HL-60/S4 treated with retinoic acid at 250 ng/mL for 4 days and 3 days (cell line): Measurements from ENCODE around the gene CLRN1.

Source experiments
- in situ Hi-C: fragments of 300-500 bp; cut with MboI; formaldehyde crosslinking; loops from 2 replicates; pipeline ENCODE4 v1.7.0; 2022; ENCODE audit warnings: low sequenced_read_pairs

The CLRN1 gene

DNA sequence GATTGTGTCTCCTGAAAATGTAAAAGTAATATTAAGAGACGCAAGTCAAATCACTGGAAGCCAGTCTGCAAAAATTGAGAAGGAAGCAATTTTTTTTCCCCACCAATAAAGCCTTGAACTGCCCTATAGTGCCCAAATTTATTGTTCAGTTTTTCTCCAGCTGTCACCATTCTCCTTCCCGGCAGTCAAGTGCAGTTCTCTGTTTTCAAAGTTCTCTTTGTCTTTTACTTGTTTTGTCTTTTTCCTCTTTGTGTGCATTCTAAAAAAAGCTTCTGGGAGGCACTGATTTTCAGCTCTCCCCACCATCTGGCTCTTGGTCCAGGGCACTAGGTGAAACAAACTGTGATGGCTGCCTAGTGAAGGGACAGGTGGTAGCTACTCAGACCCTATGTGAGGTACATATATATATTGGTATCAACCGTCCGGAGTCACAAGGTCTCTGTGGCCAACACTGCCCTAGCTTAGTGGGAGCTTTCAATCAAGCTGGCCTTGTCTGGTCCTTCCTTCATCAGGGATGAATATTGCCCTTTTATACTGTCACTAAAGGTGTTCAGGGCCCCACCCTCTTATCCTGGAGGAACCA is 6.1 kb upstream of the CLRN1 start:
- in situ Hi-C loops, result no loop called here

DNA sequence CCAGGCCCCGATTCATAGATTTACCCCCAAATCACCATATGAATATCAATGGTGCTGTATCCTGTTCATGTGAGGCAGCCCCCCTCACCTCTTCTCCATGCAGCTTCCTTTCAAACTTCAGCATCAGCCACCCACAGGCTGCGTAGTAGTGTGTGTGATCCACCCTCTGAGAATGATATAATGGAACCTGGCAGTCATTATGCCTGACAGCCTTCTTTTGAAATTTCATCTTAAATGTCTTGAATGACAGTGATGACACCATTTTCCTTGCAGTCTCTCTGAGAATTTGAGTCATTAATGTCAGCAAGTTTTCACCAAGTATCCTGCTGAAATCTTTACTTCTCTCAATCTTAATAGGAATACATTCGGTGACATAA is 3.5 kb upstream of the CLRN1 start:
- in situ Hi-C loops, result no loop called here

DNA sequence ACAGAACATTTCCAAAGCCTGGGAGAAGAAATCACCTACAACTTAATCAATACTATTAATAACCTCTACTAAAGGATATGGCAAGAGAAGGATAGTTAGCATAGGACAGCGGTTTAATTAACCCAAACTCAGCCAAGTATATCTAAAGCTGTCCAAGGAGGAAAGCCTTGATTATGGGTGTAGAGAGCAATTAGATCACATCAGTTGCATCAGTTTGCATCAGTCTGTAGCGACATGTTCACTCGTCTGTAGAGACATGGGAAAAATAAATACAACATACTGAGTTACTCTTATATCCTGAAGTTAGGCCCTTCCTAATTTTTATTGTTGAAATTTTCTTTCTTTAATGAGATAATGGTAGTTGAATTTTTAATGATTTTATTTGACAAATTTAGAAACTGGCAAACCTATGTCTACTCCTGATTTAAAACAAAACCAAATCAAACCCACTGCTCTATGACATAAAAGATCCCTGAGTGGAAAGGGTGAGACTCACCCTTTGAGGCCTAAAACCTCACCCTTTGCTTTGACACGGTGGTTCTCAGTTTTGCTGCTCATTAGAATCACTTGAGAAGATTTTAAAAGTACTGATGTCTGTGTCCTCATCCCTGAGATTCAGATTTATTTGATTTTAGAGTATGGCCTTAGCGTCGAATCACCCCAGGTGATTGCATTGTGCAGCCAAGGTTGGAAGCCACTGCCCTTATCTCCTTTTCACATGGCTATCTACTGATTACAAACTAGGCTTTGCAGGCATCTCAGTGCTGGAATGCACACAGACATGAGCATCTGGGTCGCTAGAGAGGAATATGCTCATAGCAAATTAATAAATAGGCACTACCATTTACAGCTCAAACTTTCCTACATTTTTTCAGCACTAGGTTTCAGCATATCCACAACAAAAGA is 2.8 kb upstream of the CLRN1 start:
- in situ Hi-C loops, result no loop called here

DNA sequence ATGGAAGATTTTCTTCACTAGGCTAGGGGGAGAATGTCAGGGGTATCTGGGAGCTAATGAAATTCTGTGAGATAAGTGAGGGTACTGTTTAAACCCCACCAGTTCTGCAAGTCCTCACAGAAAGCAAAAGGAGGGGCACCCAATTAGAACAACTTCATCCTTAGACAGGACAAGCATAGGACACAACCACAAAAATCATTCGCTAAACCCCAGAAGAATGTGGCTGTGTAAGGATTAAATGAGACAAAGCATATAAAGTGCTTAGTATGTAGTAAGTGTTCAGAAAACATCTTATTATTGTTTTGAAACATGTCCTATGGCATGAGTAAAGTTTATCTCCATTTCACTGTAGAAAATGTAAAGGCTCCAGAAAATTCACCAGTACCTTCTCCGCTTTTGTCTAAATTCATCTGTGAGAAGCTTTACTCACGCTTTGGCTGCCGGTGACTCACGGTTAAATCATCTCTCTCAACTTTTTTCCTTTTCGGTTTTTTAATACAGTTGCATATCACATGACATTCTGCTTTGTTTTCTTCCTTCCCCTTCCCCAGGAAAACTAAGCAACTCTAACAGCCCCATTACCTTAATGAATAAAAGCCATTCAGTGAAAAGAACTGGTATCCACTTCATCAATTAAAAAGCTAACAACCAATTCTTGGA is 1.7 kb downstream of the CLRN1 start:
- in situ Hi-C loops, result no loop called here

DNA sequence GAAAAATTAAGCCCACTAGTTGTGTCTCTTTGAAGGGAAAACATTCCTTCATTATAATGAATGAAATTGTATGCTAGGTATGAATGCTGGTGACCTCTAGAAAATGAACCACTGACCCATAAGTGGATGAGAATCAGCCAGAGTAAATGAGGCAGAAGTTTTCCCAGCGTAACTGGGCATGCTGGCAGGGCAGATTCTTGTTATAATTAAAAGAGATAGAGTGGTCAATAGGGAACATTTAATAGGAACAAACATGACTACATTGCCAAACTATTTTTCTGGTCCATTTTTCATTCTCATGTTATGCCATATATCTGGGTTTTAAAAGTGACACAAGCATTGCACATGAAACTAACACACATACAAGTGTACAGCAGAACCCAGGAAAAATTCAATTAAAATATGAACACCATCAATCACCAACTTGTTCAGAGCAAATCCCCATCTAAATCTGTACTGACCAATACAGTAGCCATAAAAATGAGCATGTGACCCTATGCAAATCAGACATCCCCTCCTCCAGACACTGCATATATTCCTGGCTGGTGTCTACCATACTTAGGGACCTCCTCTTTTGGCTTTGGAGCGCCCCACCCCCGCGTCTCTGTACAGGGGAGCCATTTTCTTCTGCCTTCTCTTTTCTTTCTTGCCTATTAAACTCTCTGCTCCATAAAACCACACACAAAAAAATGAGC is 4.0 kb downstream of the CLRN1 start:
- in situ Hi-C loops, result no loop called here

DNA sequence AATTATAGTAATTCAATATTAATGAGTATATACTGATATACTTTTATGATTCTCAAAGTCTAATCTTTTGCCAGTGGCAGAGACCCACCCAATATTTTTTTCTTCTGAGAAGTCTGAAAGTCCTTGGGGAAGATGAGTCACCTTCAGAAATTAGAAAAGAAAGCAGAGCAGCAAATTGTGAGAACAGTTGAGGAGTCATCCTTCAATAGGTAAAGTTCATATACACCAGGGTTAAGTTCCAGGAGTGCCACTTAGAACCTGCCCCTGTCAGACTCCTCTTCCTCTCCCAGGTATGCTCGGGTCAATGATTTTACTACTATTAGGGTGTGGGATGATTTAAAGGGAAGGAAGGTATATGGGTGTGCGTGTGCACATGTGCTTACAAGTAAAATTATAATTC is 7.1 kb downstream of the CLRN1 start:
- in situ Hi-C loops, result no loop called here

DNA sequence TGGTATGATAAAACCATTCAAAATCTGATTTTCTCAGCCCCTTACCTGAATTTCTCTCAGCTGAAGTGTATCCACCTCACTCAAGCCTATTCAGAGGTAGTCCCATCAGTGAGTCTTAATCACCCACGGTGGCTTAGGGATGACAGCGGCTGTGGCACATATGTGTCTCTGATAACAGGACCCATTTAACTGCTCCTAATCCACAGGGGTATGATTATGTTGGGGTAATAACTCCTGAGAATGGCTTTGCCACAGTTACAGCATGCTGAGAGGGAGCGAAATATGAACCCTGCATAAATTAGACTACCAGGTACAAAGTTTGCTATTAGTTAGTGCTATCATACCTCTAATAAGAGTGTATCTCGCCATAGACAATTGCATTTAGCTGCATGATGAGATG is 10.6 kb downstream of the CLRN1 start:
- in situ Hi-C loops, result no loop called here

DNA sequence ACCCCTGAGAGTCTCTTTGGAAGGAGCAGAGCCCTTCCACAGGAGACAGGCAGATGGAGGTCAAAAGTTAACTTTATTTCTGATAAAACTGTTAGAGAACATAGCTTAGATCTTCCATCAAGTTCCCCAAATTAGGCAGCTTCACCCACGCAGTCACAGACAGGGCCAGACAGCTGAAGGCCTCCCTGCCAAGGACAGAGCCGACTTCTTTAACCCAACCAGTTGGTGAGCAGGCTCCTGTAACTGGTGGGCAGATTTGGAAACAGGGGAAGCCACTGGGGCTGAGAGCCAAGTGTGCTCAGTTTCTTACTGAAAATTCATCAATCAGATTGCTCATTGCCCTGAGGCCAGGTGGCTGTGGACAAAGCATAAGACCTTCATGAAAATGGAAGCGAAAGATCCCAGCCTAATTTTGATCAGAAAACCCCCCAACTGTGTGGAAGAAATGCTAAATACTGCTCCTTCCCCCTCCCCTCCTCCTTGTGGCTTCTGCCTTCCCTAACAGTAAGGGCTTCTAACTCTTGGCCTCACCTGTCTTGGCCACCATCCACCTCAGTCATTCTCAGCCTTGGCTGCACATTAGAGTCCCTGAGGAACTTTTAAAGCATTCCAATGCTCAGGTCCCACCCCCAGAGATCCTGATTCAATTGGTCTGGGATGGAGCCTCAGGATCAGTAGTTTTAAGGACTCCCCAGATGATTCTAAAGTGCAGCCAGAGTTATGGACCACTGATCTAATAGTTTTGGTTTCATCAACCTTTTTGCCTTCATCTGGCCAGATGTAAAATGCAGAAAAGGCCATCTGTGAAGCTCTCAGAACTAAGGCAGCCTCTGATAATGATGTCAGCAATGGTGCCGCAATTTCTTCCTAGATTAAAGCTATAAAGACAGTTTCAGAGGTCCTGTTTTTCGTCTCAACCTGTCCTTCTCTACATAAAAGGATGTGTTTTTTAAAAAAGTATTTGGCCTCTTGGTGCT is 11.5 kb downstream of the CLRN1 start:
- in situ Hi-C loops, result no loop called here

DNA sequence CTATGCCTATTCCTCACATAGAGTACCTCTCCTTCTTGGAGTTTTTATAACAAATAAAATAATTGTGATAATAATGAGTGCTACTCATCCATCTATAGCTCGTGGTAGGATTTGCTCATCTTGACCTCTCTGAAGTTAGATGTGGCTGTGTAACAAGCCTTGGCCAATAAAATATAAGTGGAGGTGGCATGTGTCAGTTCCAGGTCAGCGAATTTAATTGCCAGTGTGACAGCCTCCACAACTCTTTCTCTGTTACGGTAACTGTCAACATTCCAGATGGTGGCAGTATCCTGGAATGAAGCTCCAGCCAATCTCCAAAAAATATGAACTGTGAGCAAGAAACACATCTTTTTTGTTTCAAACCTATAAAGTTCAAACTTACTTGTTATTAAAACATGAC is 13.8 kb downstream of the CLRN1 start:
- in situ Hi-C loops, result no loop called here

DNA sequence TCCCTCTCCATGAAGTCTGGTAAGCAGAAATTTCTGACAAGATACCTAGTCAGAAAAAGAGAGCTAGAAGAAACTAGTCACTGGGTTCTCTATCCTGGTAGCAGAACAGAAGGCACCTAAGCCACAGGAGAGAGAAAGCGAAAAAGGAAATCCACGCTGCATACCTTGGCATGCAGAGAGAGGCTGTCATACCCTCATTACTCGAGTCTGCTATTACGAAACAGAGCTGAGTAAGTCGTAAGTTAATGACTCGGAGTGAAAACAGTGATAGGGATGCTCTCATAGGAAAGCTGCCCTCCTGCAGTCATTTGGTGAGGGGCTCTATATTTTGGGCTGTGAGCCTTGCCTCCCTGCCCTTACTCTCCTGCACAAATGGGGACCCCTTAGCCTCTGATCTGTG is 16.2 kb downstream of the CLRN1 start:
- in situ Hi-C loops, result no loop called here

DNA sequence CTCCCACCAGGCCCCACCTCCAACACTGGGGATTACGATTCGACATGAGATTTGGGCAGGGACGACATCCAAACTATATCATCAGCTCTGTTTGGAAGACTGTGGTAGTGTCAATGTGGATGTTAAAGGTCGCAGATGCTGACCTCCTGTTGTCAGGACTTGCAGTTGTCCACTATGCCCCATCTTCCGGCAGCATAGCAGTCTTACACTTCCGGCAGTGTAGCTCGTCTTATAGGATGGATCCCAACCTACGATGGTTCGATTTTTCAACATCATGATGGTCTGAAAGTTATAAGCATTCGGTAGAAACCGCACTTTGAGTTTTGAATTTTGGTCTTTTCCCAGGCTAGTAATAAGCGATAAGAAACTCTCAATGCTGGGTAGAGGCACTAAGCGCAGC is 20.6 kb downstream of the CLRN1 start:
- in situ Hi-C loops, result no loop called here

DNA sequence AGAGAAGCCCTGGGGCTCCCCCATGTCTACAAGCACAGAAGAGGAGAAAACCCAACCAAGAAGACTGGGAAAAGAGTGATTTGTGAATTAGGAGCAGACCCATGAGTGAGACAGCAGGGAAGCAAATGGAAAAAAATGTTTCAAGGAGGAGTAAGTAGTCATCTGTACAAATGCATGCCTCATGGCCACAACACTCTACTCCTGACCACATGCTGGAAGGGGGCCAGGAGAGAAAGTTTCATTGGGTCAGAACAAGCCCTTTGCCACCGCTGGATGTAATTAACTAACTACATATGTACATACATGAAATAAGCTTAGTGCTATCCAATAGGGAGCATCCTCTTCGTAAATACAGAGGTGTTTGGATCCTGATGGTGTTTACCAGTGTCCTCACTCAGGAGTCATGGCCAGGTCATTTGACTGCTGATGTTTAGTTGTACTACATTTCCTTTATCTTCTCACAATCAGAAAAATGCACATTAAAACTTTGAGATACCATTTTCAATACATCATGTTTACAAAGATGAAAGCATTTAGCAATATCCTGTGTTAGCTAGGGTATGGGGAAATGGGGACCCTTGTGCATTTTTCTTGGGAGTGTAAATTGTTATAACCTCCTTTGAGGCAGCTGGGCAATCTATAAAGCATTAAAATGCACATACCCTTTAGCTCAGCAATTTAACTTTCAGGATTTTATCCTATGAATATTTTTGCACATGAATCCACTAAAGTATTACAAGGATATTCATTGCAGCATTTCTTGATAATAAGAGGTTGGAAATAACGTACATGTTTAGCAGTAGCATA is 27.1 kb downstream of the CLRN1 start:
- in situ Hi-C loops, result no loop called here

DNA sequence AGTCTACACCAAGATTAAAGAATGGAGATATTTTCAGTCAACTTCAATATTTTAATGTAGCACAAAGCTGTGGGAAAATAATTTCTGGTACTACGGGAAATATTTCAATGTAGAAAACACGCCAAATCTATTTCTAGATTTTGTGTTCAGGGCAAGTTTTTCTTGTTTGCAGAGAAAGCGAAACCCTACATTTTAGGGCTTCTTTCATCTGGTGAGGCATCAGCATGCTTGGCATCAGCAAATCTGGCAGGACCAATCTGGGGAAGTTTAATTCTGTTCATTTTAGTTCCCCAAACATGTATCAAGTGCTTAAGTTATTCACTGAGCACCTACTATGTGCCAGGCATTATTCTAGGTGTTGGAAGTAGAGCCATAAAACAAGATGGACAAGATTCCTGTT is 30.3 kb downstream of the CLRN1 start:
- in situ Hi-C loops, result no loop called here

DNA sequence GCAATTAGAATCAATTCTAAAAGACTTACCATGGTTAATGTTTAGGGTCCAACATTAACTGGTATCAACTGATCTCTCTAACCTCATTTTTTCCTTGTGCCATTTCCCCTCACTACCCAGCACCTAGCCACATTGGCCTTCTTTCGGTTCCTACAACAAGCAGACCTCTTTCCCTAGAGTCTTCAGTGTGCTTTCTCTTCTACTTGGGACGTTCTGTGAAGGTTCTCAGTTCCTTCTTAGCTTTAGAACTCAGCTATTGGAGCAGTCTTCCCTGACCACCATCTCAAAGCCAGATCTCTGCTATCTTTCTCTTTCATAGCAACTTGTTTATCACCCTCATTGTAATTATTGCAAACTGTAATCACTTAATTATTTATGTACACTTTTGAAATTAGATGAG is 35.8 kb downstream of the CLRN1 start:
- in situ Hi-C loops, result no loop called here

DNA sequence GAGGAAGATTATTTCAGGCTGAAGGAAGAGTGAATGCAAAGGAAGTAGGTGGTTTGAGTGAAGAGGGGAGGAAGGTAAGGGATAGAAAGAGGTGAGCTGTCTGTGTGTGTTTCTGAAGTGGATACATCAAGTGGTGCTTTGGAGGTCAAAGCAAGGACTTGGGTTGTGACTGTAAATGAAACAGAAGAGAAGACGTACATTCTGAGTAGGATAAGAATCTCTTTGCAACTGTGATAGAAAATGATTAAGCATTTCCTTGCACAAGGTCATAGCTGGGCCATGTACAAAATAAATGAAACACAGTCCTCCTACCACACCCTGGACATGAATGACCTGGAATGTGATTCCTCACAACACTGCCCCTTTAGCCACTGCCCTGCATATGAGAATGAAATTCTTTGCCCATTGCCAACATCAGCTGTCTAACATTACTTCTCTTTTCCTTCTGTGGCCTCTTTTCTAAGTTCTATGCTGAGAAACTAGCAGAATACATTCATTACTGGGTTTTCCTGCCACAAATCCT is 39.0 kb downstream of the CLRN1 start:
- in situ Hi-C loops, result no loop called here

DNA sequence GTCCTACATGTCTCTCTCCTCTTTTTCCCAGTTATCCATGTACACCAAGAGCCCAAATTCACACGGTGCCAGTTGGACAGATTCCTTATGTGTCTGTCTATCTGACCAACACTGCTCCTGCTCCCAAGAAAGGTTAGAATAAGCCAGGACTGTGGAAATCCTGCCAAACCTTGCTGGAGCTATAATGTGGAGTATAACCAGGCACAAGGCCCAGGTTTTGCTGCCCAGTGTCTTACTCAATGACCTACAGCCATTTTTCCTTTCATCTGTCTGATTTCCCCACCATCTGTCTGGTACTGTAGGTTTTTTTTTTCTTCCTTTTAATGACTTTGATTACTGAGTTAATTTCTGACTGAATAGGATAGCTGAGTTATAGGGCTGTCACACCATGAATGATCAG is 40.8 kb downstream of the CLRN1 start:
- in situ Hi-C loops, result no loop called here

DNA sequence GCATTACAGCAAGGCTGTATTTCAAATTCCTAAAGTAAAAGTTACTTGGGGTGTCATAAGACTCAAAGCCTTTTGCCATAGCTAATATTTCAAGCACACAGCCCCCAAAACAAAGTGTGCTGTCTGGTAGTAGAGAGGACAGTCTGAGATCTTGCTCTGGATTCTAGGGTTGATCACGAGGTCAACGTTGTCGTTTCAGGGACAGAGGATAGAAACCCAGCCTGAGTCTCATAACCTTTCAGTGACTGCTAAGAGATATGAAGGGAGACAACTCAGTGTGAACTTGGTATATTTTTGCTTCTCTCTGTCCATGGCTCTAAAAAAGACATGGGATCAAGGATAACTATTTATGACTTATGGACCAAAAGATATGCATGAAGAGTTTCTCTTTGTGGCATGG is 41.7 kb downstream of the CLRN1 start:
- in situ Hi-C loops, result no loop called here

DNA sequence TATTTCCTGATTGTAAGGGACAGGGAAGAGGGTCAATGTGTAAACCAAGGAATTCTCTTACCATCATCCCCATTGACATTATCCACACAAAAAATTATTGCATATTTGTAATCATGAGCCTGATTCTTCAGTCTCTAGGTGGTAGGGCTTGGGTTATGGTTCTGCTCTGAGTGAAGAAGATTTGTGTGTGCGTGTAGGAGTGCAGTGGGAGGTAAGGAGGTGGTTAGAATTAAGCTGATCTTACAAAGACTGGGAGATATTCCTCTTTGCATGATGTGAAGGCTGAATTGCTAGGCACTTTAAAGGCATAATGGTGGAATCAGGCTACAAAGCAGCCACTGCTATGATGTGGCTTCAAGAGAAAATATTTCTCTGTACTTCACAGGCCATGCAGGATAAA is 44.3 kb downstream of the CLRN1 start:
- in situ Hi-C loops, result no loop called here

DNA sequence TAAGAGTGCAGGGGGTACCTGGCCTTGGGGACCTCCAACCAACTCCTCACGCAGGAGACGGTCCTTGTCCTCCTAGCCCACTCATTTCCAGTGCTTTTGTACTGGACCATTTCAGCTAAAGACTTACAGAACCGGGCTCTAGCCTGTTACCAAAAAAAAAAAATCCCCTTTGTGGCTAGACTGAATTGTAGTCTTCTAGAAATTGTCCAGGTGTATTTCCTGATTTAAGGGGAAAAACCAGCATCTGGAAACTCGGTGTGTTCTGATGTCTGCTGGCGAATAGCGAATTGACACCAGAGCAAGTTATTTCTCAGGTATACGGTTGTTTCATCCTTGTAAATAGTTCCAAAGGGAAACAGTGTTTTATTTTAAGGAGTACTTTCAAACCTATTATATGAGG is 46.2 kb downstream of the CLRN1 start:
- in situ Hi-C loops, result no loop called here
